Measurements from ENCODE around the gene SHISA9.

Gene SHISA9

GRCh38 chr16:12972246-12972645 lies 70.8 kb downstream of the SHISA9 start:
- H3K36me3 ChIP-seq (ENCODE audit: control insufficient read depth, low read length): no peaks in the 10 kb centered on the region
- H4K20me1 ChIP-seq (ENCODE audit: control insufficient read depth, insufficient read depth, low read depth, low read length): no peaks in the 10 kb centered on the region
- no peak overlapping the region for H3K27ac ChIP-seq (ENCODE audit: low read depth, low read length)
- no peak for TF ChIP-seq CTCF (IDR thresholded peaks at IDR 0.05; ENCODE audit: low read depth, low read length, poor library complexity, severe bottlenecking)
- no peak for TF ChIP-seq EZH2phosphoT487 (IDR thresholded peaks at IDR 0.05; ENCODE audit: borderline replicate concordance, low read length)
- no peaks in the 10 kb centered on the region for H3F3A ChIP-seq (ENCODE audit: control insufficient read depth, insufficient read depth)
- H3K9me2 ChIP-seq (replicated peaks; ENCODE audit: control insufficient read depth, low read length): no peaks in the 10 kb centered on the region
- no peaks in the 10 kb centered on the region for H3K4me1 ChIP-seq (ENCODE audit: control insufficient read depth, low read length)
- H3K4me3 ChIP-seq (ENCODE audit: low read length): no peak overlapping the region
- no peaks in the 10 kb centered on the region for H3K79me2 ChIP-seq (ENCODE audit: control insufficient read depth, low read length)
- H3K9me3 ChIP-seq (ENCODE audit: control insufficient read depth, insufficient read depth, low read length): no peaks in the 10 kb centered on the region
- no peaks in the 10 kb centered on the region for H3K27me3 ChIP-seq (ENCODE audit: control insufficient read depth, low read length)
- H3K4me2 ChIP-seq (ENCODE audit: low read length): no peak overlapping the region

GRCh38 chr16:12975766-12976165 lies 74.4 kb downstream of the SHISA9 start:
- TF ChIP-seq EZH2phosphoT487 (IDR thresholded peaks at IDR 0.05; ENCODE audit: borderline replicate concordance, low read length) (no peak), CTCF (IDR thresholded peaks at IDR 0.05; ENCODE audit: low read depth, low read length, poor library complexity, severe bottlenecking) (no peak)
- H3K4me1 ChIP-seq (ENCODE audit: control insufficient read depth, low read length): no peaks in the 10 kb centered on the region
- H3K4me3 ChIP-seq (ENCODE audit: low read length): no peak overlapping the region
- no peak overlapping the region for H3K4me2 ChIP-seq (ENCODE audit: low read length)
- no peaks in the 10 kb centered on the region for H3K27me3 ChIP-seq (ENCODE audit: control insufficient read depth, low read length)
- H3K79me2 ChIP-seq (ENCODE audit: control insufficient read depth, low read length): no peaks in the 10 kb centered on the region
- H3K9me2 ChIP-seq (replicated peaks; ENCODE audit: control insufficient read depth, low read length): no peaks in the 10 kb centered on the region
- no peaks in the 10 kb centered on the region for H4K20me1 ChIP-seq (ENCODE audit: control insufficient read depth, insufficient read depth, low read depth, low read length)
- no peak overlapping the region for H3K27ac ChIP-seq (ENCODE audit: low read depth, low read length)
- no peaks in the 10 kb centered on the region for H3K9me3 ChIP-seq (ENCODE audit: control insufficient read depth, insufficient read depth, low read length)
- H3K36me3 ChIP-seq (ENCODE audit: control insufficient read depth, low read length): no peaks in the 10 kb centered on the region
- no peaks in the 10 kb centered on the region for H3F3A ChIP-seq (ENCODE audit: control insufficient read depth, insufficient read depth)

- no peaks in the 10 kb centered on the region for H3K79me2 ChIP-seq (ENCODE audit: control insufficient read depth, low read length)
These were observed 75.1 kb downstream of the SHISA9 start for GRCh38 chr16:12976496-12976895.

More at GRCh38 chr16:12976496-12976895, 75.1 kb downstream of the SHISA9 start:
- H3K9me3 ChIP-seq (ENCODE audit: control insufficient read depth, insufficient read depth, low read length): no peaks in the 10 kb centered on the region
- no peak overlapping the region for H3K4me2 ChIP-seq (ENCODE audit: low read length)
- no peaks in the 10 kb centered on the region for H3K27me3 ChIP-seq (ENCODE audit: control insufficient read depth, low read length)
- H3K36me3 ChIP-seq (ENCODE audit: control insufficient read depth, low read length): no peaks in the 10 kb centered on the region
- H3F3A ChIP-seq (ENCODE audit: control insufficient read depth, insufficient read depth): no peaks in the 10 kb centered on the region
- no peak overlapping the region for H3K27ac ChIP-seq (ENCODE audit: low read depth, low read length)
- no peak for TF ChIP-seq CTCF (IDR thresholded peaks at IDR 0.05; ENCODE audit: low read depth, low read length, poor library complexity, severe bottlenecking)
- TF ChIP-seq EZH2phosphoT487 (IDR thresholded peaks at IDR 0.05; ENCODE audit: borderline replicate concordance, low read length): no peak
- no peaks in the 10 kb centered on the region for H3K9me2 ChIP-seq (replicated peaks; ENCODE audit: control insufficient read depth, low read length)
- H4K20me1 ChIP-seq (ENCODE audit: control insufficient read depth, insufficient read depth, low read depth, low read length): no peaks in the 10 kb centered on the region
- no peaks in the 10 kb centered on the region for H3K4me1 ChIP-seq (ENCODE audit: control insufficient read depth, low read length)
- H3K4me3 ChIP-seq (ENCODE audit: low read length): no peak overlapping the region
